GM04504 (cell line): ENCODE results near the gene MPZL2.
A peak's percentile ranks its signal among the peaks of the same experiment; 100 is the strongest.
"Not testable (repeated sequence)": the region's sequence is repeated elsewhere in the genome, so short reads cannot be mapped to it uniquely, and the experiment has no call there.

Experiments used
- DNase-seq: peaks from one replicate; pipeline ENCODE4 v3.0.0-alpha.2; 2012; ENCODE audit warnings: low read depth

MPZL2 gene

DNA sequence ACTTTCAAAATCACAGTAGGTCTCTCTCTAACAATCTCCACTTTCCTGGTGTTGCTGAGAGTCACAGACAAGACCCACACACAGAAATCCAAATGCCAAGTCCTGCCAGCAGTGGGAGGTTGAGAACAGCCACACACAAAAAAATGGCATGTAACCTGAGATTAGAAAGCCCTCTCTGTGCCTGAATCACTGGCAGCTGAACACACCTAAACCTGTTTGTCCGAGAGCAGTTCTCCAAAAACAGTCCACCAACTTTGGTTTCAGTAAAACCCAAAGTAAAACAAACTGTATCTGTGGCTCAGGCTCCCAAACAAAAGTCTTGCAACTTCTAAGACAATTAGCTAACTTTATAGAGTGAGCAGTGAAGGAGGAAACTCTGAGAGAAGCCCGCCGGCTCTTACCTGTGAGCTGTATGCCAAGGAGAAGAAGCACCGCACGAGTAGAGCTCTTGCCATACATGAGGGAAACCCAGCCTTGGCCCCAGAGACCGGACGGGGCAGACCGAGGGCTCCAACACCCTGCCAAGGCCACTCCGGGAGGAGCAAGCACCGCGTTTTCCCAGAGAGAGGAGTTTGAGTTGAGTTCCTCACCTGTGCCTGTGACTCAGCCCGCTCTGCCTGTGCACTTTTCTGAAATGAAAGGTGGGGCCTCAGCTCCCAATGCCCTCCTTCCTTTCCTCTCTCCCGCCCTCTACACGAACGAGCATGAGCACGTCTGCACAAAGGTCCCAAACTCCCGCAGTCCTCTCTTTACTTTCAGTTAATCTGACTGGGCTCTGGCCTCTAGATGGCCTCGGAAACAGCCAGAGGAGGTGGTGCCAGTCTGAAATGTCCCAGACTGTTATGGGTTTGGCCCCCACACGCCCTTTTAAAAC lies at the start of gene MPZL2:
MPZL2 (minus strand) TSS at position 603 of the 874 bp plus-strand sequence; CDS start at position 459, 144 bp downstream.
- DNase-seq = no peak

DNA sequence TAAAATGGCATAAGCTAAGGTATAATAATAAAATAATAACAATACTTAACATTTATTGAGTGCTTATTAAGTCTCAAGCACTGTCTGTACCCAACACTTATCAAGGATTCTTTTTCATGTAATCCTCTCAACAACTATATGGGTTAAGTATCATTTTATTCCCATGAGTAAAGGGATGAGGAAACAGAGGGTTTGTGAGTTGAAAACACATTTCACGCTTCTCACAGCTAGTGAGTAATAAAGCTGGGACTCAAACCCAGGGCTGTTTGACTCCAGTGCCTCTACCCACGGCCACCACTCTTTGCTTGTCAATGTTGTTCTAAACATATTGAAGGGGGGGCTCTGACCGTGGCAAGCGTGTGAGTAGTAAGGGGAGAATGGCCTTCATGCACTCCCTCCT lies 49.1 kb upstream of the MPZL2 start:
- no peak for DNase-seq

DNA sequence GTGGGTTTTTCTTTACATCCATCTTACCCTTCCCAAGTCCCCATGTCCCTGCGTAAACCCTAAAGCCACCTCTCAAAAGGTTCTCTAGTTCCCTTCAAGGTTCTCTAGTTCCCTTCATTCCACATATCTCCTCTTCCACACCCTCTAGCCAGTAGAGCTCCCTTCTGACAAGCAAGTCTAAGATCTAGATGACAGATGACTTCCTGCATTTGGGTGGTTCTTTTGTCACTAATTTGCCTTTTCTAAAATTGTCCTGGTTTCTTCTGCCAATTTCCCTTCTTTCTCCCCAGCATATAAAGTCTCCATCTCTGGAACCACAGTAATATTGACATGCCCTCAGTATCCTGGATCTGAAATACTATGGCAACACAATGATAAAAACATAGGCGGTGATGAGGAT lies 48.2 kb upstream of the MPZL2 start:
- DNase-seq = no peak

DNA sequence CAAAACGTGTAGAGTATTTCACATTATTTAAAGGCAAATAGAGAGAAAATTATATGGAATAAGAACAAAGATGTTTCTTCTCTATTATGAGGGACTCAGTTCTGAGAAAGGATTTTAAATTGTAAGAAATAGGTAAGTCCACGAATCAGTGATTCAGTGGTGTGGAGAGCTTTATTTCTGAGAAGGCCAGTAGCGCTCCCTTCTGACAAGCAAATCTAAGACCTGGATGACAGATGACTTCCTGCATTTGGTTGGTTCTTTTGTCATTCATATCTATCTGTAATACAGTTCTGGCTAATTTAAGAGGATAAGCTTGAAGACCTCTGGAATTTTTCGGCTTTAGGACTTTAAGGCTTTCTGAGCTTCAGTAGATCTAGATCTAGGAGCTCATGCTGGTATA lies 47.4 kb upstream of the MPZL2 start:
- no peak for DNase-seq

GRCh38 chr11:118310781-118311485 lies 46.8 kb upstream of the MPZL2 start:
- no peak for DNase-seq

DNA sequence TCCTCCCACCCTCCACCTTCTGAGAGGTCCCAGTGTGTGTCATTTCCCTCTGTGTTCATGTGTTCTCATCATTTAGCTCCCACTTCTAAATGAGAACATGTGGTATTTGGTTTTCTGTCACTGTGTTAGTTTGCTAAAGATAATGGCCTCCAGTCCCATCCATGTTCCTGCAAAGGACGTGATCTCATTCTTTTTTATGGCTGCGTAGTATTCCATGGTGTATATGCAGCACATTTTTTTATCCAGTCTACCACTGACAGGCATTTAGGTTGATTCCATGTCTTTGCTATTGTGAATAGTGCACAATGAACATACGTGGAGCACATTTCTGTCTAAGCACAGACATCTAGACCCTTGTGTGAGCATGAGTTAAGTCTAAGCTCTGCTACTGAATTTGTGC lies 46.2 kb upstream of the MPZL2 start:
- no peak for DNase-seq

DNA sequence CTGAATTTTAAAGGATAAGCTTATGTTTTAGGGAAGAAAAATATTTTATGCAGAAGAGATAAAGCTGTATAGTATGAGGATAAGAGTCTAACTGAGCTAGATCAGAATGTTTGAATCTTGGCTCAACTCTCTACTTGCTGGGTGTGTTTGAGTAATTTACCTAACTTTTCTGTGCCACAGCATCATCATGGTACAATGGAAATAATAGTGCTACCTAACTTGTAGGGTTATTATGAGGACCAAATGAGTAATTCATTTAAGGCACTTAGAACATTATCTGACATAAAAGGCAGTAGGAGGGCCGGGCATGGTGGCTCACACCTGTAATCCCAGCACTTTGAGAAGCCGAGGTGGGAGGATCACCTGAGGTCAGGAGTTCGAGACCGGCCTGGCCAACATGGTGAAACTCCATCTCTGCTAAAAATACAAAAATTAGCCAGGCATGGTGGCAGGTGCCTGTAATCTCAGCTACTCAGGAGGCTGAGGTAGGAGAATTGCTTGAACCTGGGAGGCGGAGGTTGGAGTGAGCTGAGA lies 45.0 kb upstream of the MPZL2 start:
- not testable (repeated sequence) for DNase-seq

DNA sequence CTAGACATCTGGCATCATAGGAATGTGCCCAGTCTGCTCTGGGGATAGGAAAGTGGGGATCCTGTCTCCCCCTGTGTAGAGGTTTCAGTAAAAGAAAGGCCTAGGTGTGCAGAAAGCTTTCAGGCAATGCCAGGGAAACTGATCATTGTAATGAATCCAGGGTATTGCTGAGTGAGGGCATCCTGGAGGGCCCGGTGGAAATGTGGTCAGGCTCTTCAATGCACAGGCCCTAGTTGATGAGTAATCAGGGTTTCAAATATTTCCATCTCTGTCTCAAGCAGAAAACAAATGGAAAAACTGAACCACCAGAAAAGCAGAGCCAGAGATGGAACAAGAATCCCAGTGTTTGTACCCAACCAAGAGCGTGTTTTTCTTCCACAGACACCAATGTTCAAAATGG lies 42.5 kb upstream of the MPZL2 start:
- DNase-seq = no peak

- DNase-seq = no peak
Observed at GRCh38 chr11:118305726-118306125, 41.6 kb upstream of the MPZL2 start.

DNA sequence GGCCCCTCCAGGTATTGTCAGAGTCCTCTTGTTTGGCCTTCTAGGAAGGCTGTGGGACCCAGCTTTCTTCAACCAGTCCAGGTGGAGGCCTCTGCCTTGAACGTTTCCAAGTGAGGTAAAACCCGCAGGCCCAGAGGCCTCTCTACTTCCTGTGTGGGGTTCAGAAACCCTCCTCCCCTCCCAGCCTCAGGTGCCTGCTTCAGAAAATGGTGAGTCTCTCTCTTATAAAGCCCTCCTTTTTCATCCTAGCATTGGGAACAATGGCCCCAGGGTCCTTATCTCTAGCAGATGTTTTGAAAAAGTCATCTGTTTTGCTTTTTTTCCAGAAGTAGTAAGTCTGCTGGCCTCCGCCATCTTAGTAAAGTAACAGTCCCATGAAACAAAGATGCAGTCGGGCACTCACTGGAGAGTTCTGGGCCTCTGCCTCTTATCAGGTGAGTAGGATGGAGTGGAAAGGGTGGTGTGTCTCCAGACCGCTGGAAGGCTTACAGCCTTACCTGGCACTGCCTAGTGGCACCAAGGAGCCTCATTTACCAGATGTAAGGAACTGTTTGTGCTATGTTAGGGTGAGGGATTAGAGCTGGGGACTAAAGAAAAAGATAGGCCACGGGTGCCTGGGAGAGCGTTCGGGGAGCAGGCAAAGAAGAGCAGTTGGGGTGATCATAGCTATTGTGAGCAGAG lies 40.6 kb upstream of the MPZL2 start, which contains the start of gene CD3E:
CD3E (plus strand) TSS at position 163 of the 681 bp plus-strand sequence; CDS start at position 386, 223 bp downstream.
- DNase-seq = no peak

GRCh38 chr11:118304227-118304567 lies 40.1 kb upstream of the MPZL2 start:
- no peak for DNase-seq

GRCh38 chr11:118301600-118302195 lies 37.6 kb upstream of the MPZL2 start:
- DNase-seq = no peak

- DNase-seq = no peak
Observed at GRCh38 chr11:118295815-118296454, 31.8 kb upstream of the MPZL2 start.

DNA sequence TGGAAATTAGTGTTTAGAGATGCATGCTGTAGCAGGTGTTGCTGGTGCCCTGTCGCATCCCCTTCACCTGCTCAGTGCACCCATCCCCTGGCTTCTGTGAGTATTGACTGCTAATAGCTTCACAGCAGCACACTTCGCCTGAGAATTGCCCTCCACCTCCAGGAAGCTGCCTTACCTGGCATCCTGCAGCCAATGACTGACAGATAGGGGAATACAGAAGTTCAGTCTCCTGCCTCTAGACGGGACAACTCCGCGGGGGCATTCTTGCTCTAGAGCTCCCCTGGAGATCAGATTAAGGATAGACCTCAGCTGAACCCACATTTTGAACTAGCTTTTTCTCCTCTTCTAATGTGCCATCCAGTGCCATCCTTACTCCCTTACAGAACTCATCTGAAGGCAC lies 31.1 kb upstream of the MPZL2 start:
- no peak for DNase-seq

DNA sequence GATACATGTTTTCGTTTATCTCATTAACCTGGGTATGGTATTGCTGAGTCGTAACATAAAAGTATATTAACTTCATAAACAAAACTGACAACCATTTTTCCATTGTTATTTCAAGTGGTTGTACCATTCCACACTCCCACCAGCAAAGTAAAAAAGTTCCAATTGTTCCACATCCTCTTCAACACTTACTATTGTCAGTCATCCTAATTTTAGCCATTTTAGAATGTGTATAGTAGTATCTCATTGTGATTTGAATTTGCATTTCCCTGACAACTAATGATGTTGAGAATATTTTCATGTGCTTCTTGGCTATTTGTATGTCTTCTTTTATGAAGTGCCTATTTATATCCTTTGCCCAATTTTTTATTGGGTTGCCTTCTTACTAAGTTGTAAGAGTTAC lies 30.0 kb upstream of the MPZL2 start:
- DNase-seq = no peak

GRCh38 chr11:118291477-118292135 lies 27.5 kb upstream of the MPZL2 start:
- no peak for DNase-seq

GRCh38 chr11:118290923-118291322 lies 26.8 kb upstream of the MPZL2 start:
- DNase-seq = no peak

- no peak for DNase-seq
Observed at GRCh38 chr11:118289401-118289800, 25.3 kb upstream of the MPZL2 start.

- DNase-seq = peak; percentile 10
Observed at GRCh38 chr11:118287006-118287405, 22.9 kb upstream of the MPZL2 start.

- no peak for DNase-seq
Observed at GRCh38 chr11:118286545-118286944, 22.4 kb upstream of the MPZL2 start.

DNA sequence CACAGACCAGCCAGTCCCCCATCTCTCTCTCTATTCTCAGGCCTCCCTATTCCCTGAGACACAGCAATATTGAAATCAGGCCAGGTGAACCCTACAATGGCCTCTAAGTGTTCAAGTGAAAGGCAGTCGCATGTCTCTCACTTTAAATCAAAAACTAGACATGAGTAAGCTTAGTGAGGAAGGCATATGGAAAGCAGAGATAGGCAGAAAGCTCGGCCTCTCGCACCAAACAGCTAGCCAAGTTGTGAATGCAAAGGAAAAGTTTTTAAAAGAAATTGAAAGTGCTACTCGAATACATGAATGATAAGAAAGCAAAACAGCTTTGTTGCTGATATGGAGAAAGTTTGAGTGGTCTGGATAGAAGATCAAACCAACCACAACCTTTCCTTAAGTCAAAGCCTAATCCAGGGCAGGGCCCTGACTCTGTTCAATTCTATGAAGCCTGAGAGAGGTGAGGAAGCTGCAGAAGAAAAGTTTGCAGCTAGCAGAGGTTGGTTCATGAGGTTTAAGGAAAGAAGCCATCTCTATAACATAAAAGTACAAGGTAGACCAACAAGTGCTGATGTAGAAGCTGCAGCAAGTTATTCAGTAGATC lies 19.8 kb upstream of the MPZL2 start:
- no peak for DNase-seq
